Ectodermal cell (in vitro differentiated cells): ENCODE measurements around the gene ARHGEF28.

Source experiments
- H3K27ac ChIP-seq: 2 replicates; pipeline ENCODE4 v1.7.0; 2013; ENCODE audit warnings: mild to moderate bottlenecking, low read depth, low read length; ENCODE audit not compliant: insufficient read depth, poor library complexity, severe bottlenecking
- H3K27me3 ChIP-seq: 2 replicates; pipeline ENCODE4 v1.7.0; 2013; ENCODE audit warnings: mild to moderate bottlenecking, low read length; ENCODE audit not compliant: insufficient read depth, control insufficient read depth, poor library complexity, severe bottlenecking
- H3K36me3 ChIP-seq: one replicate; pipeline ENCODE4 v1.7.0; 2013; ENCODE audit warnings: low read length; ENCODE audit not compliant: control insufficient read depth, insufficient read depth
- H3K4me1 ChIP-seq: one replicate; pipeline ENCODE4 v1.7.0; 2013; ENCODE audit warnings: low read length; ENCODE audit not compliant: control insufficient read depth, insufficient read depth
- H3K4me3 ChIP-seq: 2 replicates; pipeline ENCODE4 v1.7.0; 2013; ENCODE audit warnings: low read depth, low read length, control low read depth; ENCODE audit not compliant: insufficient read depth
- H3K9me3 ChIP-seq: 2 replicates; pipeline ENCODE4 v1.7.0; 2013; ENCODE audit warnings: mild to moderate bottlenecking, low read length, moderate library complexity; ENCODE audit not compliant: control insufficient read depth
- WGBS, 2 experiments: methylation state at CpG; one replicate each; pipeline ENCODE4 v1.1.7; 2013; ENCODE audit warnings: missing lambda C conversion rate in 2 of 2; 5-methylcytosine and 5-hydroxymethylcytosine counted together

Gene ARHGEF28

DNA sequence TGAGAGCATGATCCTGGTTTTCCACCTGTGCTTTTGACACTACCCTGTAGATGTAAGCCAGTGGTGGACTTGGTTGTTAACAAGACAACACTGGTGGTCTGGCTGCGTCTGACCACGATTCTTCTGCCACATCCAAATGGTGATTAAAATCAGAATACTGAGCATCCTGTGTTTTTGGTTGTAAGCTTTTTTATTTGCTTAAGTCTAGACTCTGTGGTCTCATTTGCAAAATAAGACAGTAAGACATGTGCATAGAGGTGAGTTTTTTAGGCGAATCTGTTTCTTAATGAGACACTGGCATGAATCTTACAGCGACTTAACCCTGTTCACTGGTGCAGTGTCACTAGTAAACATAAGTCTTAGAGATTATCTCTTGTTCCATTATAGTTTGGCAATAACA lies 165.4 kb downstream of the ARHGEF28 start:
- WGBS, 2 experiments: 92 to 94% methylated on average over 4 of the region's 4 CpGs

DNA sequence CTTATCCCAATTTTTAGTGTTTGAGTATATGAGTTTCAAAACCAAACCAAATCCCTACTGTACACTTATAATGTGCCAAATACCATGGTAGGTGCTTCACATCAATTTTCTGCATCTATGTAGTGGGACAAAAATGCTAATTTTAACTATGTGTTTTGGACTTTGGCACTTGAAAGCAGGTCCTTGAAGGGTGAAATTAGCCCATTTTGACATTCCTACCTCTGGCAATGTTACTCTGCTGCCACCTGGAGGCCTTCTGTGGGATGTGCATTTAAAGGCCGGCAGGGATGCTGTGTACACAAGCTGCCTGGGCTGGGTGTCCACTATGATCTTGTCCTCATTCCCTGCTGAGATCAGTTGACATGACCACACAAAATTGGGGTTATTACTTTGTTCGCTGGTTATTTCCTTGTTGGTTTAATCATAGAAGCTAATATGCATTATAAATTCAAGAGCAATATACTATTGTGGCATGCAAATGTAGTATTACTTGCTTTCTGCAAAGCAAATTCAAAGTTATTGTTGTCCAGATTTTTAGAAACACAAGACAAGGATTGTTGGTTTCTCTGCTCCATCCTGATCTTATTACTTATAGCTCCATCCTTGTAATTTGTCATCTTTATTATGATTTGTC lies 166.8 kb downstream of the ARHGEF28 start:
- Histone ChIP-seq H3K9me3 (no peaks in the 10 kb centered on the region), H3K27me3 (no peaks in the 10 kb centered on the region), H3K4me1 (no peaks in the 10 kb centered on the region), H3K27ac (no peak overlapping the region), H3K36me3 (no peaks in the 10 kb centered on the region), H3K4me3 (no peak overlapping the region)
- 0% methylated on average over 2 of the region's 2 CpGs for WGBS, 2 experiments

More for the DNA sequence above, 165.4 kb downstream of the ARHGEF28 start:
- H3K4me3 ChIP-seq: no peak overlapping the region
- no peaks in the 10 kb centered on the region for H3K4me1 ChIP-seq
- no peak overlapping the region for H3K27ac ChIP-seq
- H3K27me3 ChIP-seq: no peaks in the 10 kb centered on the region
- no peaks in the 10 kb centered on the region for H3K9me3 ChIP-seq
- no peaks in the 10 kb centered on the region for H3K36me3 ChIP-seq

DNA sequence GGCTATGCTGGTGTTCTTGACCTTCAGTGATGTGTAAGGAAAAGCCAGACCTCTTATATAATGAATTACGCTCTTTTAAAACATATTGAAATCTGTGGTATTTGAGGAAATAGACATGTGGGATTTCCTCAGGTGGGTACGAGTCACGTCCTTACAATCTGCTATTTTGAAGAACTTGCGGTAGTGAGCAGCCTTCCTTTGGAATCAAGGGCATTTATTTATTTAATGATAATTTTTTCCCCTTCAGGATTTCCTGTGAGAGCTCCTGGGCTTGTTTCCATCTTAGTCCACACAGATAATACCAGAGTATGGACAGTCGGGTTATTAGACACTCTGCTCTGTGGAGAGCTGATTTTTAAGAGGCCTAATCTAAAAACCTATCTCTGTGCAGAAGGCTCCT lies 167.9 kb downstream of the ARHGEF28 start:
- H3K36me3 ChIP-seq: no peaks in the 10 kb centered on the region
- H3K4me3 ChIP-seq: no peak overlapping the region
- WGBS, 2 experiments: 86 to 92% methylated on average over 5 of the region's 5 CpGs
- H3K27me3 ChIP-seq: no peaks in the 10 kb centered on the region
- H3K4me1 ChIP-seq: no peaks in the 10 kb centered on the region
- no peaks in the 10 kb centered on the region for H3K9me3 ChIP-seq
- no peak overlapping the region for H3K27ac ChIP-seq

DNA sequence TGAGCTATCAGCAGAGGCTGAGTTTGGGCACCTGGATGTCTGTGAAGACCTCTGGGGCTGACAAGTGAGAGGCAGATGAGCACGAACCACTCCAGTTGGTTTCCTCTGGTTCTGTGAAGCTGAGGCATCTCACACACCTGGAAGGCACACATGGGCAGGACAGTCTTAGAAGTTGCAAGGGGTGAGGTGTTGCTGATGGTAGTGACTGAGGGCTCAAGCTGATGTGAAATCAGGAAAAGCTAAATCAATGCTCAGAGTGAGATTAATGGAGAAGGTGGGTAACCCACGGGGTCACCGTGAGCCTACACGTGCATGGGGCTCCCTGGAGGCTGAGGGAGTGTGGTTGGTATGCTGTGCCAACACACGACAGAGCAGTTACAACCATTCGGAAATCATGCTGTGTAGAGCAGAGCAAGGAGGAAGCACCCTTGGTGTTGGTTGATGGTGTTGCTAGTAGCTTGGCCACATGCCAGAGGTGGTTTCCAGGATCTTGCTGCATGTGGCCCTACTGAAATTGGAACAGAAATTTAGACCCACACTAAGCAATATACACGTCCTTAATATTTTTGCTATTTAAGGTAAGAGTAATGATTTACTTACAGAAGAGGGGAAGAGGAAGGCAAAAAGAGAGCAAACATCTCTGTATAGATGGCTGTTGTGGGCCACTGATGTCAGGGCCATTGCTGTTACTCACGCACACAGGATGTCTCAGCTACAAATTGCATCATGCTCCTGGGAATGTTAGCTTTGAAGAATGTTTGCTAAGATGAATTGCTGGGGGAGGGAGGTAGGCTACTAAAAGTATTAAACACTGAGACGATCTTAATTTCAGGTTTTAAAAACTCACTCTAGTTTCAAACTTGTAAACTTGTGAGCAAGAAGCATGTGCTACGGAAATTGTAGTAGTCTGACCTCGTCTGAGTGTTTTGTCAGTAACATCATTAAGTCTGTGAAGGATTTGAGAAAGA lies 170.5 kb downstream of the ARHGEF28 start:
- WGBS, 2 experiments: 91 to 93% methylated on average over 10 to 11 of the region's 11 CpGs
- H3K27ac ChIP-seq: no peak overlapping the region
- no peaks in the 10 kb centered on the region for H3K36me3 ChIP-seq
- no peaks in the 10 kb centered on the region for H3K4me1 ChIP-seq
- H3K9me3 ChIP-seq: no peaks in the 10 kb centered on the region
- H3K4me3 ChIP-seq: no peak overlapping the region
- no peaks in the 10 kb centered on the region for H3K27me3 ChIP-seq

GRCh38 chr5:73797132-73797510 lies 171.1 kb downstream of the ARHGEF28 start:
- H3K9me3 ChIP-seq: no peaks in the 10 kb centered on the region
- H3K4me1 ChIP-seq: no peaks in the 10 kb centered on the region
- WGBS, 2 experiments: 92 to 98% methylated on average over 1 of the region's 1 CpG
- H3K36me3 ChIP-seq: no peaks in the 10 kb centered on the region
- H3K27me3 ChIP-seq: no peaks in the 10 kb centered on the region
- no peak overlapping the region for H3K27ac ChIP-seq
- H3K4me3 ChIP-seq: no peak overlapping the region

DNA sequence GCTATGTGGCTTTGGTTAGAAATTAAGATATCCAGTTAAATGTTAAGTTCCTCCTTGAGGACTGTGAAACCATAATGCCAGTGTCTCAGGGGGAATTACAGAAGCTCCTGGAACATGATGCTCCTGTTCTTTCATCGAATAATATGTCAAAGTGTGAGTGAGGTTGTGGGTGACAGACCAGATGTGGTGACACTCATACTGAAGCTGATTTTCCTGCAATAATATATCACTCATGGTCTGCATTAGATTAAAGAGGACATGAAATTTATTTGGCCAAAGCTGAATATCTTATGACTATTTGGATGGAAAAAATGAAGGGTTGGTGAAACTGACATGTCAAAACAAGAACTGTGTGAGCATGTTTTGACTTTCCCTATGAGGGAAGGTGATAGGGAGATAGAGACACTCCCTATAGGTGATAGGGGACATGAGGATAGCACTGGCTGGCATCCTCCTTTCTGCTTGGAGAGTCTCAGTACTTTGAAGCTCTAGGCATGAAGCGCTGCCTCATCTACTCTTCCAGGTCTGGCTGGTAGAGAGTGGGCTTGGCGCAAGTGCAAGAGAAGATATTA lies 173.5 kb downstream of the ARHGEF28 start:
- Histone ChIP-seq H3K27me3 (no peaks in the 10 kb centered on the region), H3K9me3 (no peaks in the 10 kb centered on the region), H3K4me3 (no peak overlapping the region), H3K4me1 (no peaks in the 10 kb centered on the region), H3K27ac (no peak overlapping the region), H3K36me3 (no peaks in the 10 kb centered on the region)
- whole genome bisulfite sequencing, 2 experiments: 92 to 95% methylated on average over 3 of the region's 3 CpGs

DNA sequence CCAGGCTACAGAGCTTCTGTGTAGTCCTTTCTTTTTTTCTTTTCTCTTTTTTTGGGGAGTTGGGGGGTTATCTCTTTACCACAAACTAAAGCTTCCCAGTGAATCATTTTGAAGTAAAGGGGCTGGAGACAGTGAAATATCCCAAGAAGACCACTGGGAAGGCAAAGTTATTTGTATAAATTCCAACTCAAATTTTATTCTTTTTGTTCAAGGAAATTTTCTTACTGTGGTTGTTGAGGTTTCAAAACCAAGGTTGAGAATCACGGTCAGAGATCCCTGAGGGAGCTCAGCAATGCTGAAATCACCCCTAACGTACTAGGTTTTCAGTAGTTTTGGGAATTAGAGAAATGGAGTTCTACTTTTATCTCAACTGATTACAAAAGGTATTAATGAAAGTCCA lies 175.7 kb downstream of the ARHGEF28 start:
- Histone ChIP-seq H3K4me3 (no peak overlapping the region), H3K27ac (no peak overlapping the region), H3K4me1 (no peaks in the 10 kb centered on the region), H3K36me3 (no peaks in the 10 kb centered on the region), H3K27me3 (no peaks in the 10 kb centered on the region), H3K9me3 (no peaks in the 10 kb centered on the region)
- WGBS, 2 experiments: 91 to 94% methylated on average over 2 of the region's 2 CpGs

DNA sequence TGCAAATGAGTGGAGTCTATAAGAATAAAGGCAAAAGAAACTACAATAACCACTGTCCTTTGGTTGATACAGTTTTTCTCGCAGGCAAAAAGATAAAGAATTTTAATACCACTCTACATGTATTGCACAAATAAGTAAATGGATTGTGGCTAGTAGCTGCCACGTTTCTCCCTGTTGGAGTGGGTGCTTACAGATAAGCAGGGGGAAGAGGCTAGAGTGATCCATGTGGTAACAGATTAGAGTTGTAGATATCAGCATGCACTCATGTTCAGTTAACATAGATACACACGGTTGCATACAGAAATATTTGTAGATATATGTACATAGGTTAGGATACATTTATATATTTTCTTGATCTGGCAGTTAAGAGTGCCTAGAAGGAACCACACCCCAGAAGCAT lies 179.5 kb downstream of the ARHGEF28 start:
- H3K4me1 ChIP-seq: no peaks in the 10 kb centered on the region
- no peak overlapping the region for H3K4me3 ChIP-seq
- no peaks in the 10 kb centered on the region for H3K36me3 ChIP-seq
- no peak overlapping the region for H3K27ac ChIP-seq
- H3K27me3 ChIP-seq: no peaks in the 10 kb centered on the region
- 29 to 88% methylated on average over 1 to 3 of the region's 3 CpGs for WGBS, 2 experiments
- H3K9me3 ChIP-seq: no peaks in the 10 kb centered on the region

GRCh38 chr5:73808911-73809310 lies 182.9 kb downstream of the ARHGEF28 start:
- H3K36me3 ChIP-seq: no peaks in the 10 kb centered on the region
- H3K27ac ChIP-seq: no peak overlapping the region
- no peaks in the 10 kb centered on the region for H3K4me1 ChIP-seq
- no peak overlapping the region for H3K4me3 ChIP-seq
- no peaks in the 10 kb centered on the region for H3K27me3 ChIP-seq
- WGBS, 2 experiments: 80 to 86% methylated on average over 2 of the region's 2 CpGs
- no peaks in the 10 kb centered on the region for H3K9me3 ChIP-seq

DNA sequence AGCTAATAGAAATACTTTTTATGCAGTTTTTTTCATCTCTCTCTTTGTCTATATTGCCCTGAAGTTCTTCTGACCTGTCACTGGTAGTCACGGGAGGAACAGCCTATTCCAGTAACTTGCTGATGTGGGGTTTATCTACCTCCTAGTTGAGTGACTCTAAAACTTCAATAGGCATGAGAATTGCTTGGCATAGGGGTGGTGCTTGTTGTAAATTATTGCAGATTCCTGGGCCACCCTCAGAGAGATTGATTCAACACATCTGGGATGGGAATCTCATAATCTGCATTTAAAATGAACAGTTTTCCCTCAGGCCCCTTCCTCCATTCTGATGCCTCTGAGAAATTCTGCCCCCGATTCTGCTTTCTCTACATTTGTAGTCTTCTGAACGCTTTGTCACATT lies 184.4 kb downstream of the ARHGEF28 start:
- Histone ChIP-seq H3K27me3 (no peaks in the 10 kb centered on the region), H3K9me3 (no peaks in the 10 kb centered on the region), H3K4me1 (no peaks in the 10 kb centered on the region), H3K4me3 (no peak overlapping the region), H3K36me3 (no peaks in the 10 kb centered on the region), H3K27ac (no peak overlapping the region)
- 80 to 92% methylated on average over 3 of the region's 3 CpGs for WGBS, 2 experiments
